ENCODE results near the gene CDKN1B.
A peak's percentile ranks its signal among the peaks of the same experiment; 100 is the strongest.

The CDKN1B gene

GRCh38 chr12:12721176-12721751 is 4.1 kb downstream of the CDKN1B start:
- in situ Hi-C loops (cut with HindIII; ENCODE audit: low pct_ligation_motif_present, low pct_unique_long_range_greater_than_20kb, low sequenced_read_pairs) = no loop called here
- DNase-seq = no peak

DNA sequence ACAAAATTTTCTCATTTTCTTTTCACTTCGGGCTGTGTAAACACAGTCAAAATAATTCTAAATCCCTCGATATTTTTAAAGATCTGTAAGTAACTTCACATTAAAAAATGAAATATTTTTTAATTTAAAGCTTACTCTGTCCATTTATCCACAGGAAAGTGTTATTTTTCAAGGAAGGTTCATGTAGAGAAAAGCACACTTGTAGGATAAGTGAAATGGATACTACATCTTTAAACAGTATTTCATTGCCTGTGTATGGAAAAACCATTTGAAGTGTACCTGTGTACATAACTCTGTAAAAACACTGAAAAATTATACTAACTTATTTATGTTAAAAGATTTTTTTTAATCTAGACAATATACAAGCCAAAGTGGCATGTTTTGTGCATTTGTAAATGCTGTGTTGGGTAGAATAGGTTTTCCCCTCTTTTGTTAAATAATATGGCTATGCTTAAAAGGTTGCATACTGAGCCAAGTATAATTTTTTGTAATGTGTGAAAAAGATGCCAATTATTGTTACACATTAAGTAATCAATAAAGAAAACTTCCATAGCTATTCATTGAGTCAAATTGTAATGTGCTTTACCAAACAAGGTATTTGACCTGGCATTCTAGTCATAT is 4.8 kb downstream of the CDKN1B start:
- DNase-seq = no peak
- in situ Hi-C loops (cut with HindIII; ENCODE audit: low pct_ligation_motif_present, low pct_unique_long_range_greater_than_20kb, low sequenced_read_pairs) = no loop called here

DNA sequence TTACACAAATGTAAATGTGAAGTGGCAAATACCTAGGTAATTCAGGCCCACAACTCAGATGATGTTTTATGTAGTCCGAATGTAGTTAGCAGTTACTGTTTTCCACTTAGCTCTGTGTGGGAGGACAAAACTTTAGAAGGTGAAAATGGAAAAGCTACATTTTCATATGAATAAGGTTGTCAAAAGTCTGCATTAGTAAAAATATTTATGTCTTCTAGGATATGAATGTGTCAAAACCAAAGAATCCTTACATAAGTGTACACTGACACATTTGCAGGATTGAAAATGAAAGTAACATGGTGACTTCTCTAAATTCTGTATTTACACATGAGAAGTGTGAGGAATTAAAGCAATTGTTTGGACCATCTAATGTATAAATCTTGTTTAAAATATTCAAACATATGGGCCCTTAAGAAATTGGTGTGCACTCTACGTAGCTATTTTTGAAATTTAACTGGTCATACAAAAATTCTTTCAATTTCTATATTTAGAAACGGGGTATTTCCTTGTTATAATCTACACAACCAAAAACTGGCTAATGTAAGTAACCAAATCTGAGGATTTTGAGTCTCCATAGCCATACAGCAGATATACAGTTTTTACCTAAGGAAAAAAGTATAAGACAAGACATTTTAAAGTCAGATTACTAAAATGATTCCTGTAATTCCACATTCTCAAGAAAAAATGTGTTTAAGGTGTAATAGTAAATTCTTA is 5.4 kb downstream of the CDKN1B start:
- in situ Hi-C loops (cut with HindIII; ENCODE audit: low pct_ligation_motif_present, low pct_unique_long_range_greater_than_20kb, low sequenced_read_pairs) = no loop called here
- DNase-seq = peak; percentile 65

GRCh38 chr12:12723149-12723680 is 6.0 kb downstream of the CDKN1B start:
- peak; percentile 41 for DNase-seq
- in situ Hi-C loops (cut with HindIII; ENCODE audit: low pct_ligation_motif_present, low pct_unique_long_range_greater_than_20kb, low sequenced_read_pairs) = no loop called here

DNA sequence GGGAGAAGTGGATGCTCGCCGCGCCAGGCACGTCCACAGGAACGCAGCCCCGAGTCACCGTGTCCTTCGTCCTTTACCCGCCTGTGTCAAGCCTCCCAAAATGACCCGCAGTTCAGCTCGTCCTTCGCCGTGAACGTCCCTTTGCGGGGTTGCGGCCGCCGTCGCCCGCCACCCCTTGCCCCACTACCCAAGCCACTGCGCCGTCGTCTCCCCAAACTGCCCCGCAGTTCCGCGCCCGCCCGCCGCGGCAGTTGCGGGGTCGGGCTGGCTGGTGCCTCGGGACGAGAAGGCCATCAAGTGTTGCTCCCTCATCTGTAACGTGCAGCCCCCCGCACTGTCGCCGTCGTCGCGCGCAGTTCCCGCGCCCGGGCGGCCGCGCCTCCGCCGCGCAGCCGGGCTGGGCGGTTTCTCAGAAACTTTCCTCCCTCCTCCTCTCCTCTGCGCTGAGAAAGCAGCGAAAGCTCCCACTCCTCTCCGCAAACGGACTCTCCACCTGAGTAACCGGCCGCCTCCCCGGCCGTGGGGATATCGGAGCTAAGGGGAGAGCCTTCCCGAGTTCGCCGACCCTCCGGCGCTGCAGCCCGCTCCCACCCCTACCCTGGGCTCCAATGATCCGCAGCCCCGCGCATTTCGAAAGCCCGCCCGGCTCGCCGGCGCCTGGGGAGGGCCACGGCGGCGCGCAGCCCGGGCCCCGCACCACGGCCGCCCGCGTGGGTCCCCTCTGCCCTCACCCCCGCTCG is 6.7 kb downstream of the CDKN1B start:
- in situ Hi-C loops (cut with HindIII; ENCODE audit: low pct_ligation_motif_present, low pct_unique_long_range_greater_than_20kb, low sequenced_read_pairs) = no loop called here
- peak; percentile 50 for DNase-seq

- in situ Hi-C loops (cut with HindIII; ENCODE audit: low pct_ligation_motif_present, low pct_unique_long_range_greater_than_20kb, low sequenced_read_pairs) = no loop called here
- DNase-seq = peak; percentile 36
These were observed 7.4 kb downstream of the CDKN1B start for GRCh38 chr12:12724421-12725085.

DNA sequence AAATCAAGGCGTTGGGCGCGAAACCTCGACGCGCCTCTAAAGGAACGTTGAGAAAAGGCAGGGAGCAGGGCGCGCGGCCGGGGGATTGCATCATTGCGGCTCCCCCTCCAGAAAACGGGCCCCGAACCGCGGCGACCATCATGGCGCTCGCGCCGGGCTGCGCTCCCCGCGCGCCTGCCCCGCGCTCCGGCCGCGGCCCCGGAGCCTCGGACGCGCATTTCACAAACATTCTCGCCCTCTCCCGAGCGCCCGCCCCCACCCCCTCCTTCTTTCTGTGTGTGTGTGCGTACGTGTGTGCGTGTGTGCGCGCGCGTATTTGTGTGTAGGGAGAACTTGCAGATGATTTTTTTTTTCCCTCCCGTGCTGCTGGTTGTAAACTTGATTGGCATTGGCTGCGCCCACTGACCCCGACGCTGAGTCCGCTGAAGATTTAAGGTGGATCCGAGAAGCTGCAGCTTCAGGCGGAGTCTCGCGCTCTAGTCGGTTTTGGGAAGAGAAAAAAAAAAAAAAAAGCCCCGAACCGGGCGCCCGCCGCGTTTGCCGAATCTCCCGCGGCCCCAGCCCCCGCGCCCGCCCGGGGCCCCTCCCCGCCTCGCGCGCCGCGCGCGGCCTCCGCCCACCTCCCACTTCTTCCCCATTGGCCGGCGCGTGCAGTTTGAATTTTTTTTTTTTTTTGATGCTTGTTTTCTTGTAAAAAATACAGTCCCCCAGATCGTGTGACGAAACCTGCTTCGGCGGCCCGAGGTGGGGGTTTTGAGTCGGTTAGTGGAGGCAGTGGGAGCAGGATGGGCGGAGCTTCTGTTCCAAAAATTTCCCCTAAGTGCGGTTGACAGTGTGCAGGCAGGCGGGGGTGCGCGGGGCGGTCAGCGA is 8.2 kb downstream of the CDKN1B start:
- in situ Hi-C loops (cut with HindIII; ENCODE audit: low pct_ligation_motif_present, low pct_unique_long_range_greater_than_20kb, low sequenced_read_pairs) = no loop called here
- peak; percentile 99 for DNase-seq

- in situ Hi-C loops (cut with HindIII; ENCODE audit: low pct_ligation_motif_present, low pct_unique_long_range_greater_than_20kb, low sequenced_read_pairs) = no loop called here
- no peak for DNase-seq
These were observed 8.9 kb downstream of the CDKN1B start for GRCh38 chr12:12725956-12726554.

- DNase-seq = peak; percentile 83
- in situ Hi-C loops (cut with HindIII; ENCODE audit: low pct_ligation_motif_present, low pct_unique_long_range_greater_than_20kb, low sequenced_read_pairs) = no loop called here
These were observed 9.5 kb downstream of the CDKN1B start for GRCh38 chr12:12726555-12727093.

DNA sequence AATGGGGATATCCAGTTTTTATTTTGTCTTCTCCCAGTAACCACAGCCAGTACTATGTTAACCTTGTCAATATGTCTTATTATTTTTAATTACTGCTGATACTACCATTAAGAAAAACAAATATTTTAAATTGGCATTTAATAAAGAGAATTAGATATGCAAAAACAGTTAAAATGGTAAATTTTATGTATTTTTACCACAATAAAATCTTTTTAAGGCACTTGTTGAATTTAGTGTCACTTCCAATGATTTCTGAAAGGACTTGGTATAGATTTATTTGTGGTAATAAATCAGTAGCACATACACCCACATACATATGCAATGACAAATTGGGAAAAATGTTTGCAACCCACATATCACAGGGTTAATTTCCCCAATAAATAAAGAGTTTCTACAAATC is 14.0 kb downstream of the CDKN1B start:
- in situ Hi-C loops (cut with HindIII; ENCODE audit: low pct_ligation_motif_present, low pct_unique_long_range_greater_than_20kb, low sequenced_read_pairs) = no loop called here
- no peak for DNase-seq

DNA sequence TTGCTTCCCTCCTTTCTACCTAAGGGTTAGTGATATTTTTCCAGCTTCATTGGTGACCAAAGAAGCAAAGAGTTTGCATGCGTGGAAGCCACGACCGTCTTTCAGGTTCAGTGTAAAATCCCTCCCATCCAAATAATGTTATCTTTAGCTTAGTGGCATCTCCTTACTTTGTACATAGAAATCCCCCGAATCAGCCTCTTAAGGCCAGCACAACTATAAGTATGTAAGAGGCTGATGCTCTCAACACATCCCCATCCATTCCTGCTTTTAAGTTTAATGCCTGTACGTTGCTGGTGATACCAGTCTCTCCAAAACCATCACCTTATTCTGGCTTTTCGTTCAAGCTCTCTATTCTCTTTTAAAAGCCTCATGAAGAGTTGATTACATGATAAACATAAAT is 14.6 kb downstream of the CDKN1B start:
- in situ Hi-C loops (cut with HindIII; ENCODE audit: low pct_ligation_motif_present, low pct_unique_long_range_greater_than_20kb, low sequenced_read_pairs) = no loop called here
- DNase-seq = no peak

- in situ Hi-C loops (cut with HindIII; ENCODE audit: low pct_ligation_motif_present, low pct_unique_long_range_greater_than_20kb, low sequenced_read_pairs) = no loop called here
- peak; percentile 3 for DNase-seq
These were observed 15.9 kb downstream of the CDKN1B start for GRCh38 chr12:12733118-12733517.

GRCh38 chr12:12734054-12734453 is 16.9 kb downstream of the CDKN1B start:
- in situ Hi-C loops (cut with HindIII; ENCODE audit: low pct_ligation_motif_present, low pct_unique_long_range_greater_than_20kb, low sequenced_read_pairs) = no loop called here
- DNase-seq = peak; percentile 45

GRCh38 chr12:12734561-12735071 is 17.4 kb downstream of the CDKN1B start:
- peak; percentile 69 for DNase-seq
- in situ Hi-C loops (cut with HindIII; ENCODE audit: low pct_ligation_motif_present, low pct_unique_long_range_greater_than_20kb, low sequenced_read_pairs) = no loop called here

GRCh38 chr12:12735301-12735700 is 18.1 kb downstream of the CDKN1B start:
- peak; percentile 96 for DNase-seq
- in situ Hi-C loops (cut with HindIII; ENCODE audit: low pct_ligation_motif_present, low pct_unique_long_range_greater_than_20kb, low sequenced_read_pairs) = no loop called here

DNA sequence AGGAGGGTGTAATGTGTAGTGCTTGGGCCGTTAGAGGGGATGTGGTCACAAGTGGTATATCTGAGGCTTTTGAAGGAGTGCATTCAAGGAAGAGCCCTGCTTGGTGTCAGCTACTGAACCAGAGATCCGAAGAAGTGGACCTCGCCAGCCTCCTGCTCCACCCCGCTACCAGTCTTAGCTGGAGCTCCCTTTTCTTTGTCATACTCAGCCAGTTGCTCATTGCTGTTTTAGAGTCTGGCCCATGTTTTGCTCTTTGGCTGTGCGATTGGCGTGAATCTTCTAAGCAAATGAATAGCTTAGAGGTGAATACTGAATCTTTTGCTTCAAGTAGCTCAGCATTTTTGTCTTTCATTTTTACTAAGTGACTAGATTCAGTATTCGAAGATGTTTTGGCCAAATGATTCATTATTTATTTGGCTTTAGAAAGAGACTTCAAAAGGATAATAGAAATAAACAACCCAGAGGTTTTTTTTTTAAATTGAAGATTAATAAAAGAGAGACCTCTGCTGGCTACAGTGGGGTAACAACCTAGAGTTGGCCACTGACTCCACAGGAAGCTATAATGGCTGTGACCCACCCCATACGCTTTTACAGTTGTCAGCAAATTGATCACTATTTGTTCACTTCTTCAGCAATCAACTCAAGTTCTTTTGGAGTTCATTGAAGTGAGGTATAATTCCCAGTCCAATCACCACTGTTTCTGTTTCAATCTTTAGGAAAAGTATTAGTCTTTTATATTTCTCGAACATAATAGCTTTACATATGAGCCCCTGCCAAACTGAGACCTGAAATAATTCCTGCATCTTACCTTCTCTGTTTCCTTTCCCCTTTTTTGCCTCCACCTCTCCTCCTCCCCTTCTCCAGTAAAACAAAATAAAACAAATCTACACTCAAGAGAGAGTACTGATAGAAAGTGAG is 19.9 kb downstream of the CDKN1B start:
- DNase-seq = peak; percentile 76
- in situ Hi-C loops (cut with HindIII; ENCODE audit: low pct_ligation_motif_present, low pct_unique_long_range_greater_than_20kb, low sequenced_read_pairs) = no loop called here
